Ascending aorta (tissue), 2 donors: ENCODE data around the gene SSBP2. TPM values are rescaled to one million over a fixed set of nuclear protein-coding genes. Genes with fewer than 3 reads are reported as not detected.

Experiments used
- DNase-seq, 2 donors: peaks; one replicate each; pipeline ENCODE4 v3.0.0-alpha.2; 2019; ENCODE audit warnings: low spot score in 2 of 2
- H3K27ac ChIP-seq, 2 donors: fragments of 200-600 bp; sonication (generic); one replicate each; pipeline ENCODE4 v1.5.1; 2016 to 2017; ENCODE audit warnings: mild to moderate bottlenecking in 1 of 2
- H3K27me3 ChIP-seq: fragments of 200-600 bp; sonication (generic); one replicate; pipeline ENCODE4 v1.5.1; 2017
- H3K36me3 ChIP-seq, 2 donors: fragments of 200-600 bp; sonication (generic); one replicate each; pipeline ENCODE4 v1.5.1; 2016
- H3K4me1 ChIP-seq, 2 donors: fragments of 200-600 bp; sonication (generic); one replicate each; pipeline ENCODE4 v1.5.1; 2016 to 2017; ENCODE audit warnings: mild to moderate bottlenecking in 1 of 2
- H3K4me3 ChIP-seq, 2 donors: fragments of 200-600 bp; sonication (generic); one replicate each; pipeline ENCODE4 v1.5.1; 2016 to 2017; ENCODE audit warnings: mild to moderate bottlenecking in 1 of 2
- H3K9me3 ChIP-seq, 2 donors: fragments of 200-600 bp; sonication (generic); one replicate each; pipeline ENCODE4 v1.5.1; 2016
- intact Hi-C: fragments of 100-400 bp; cut with DNase I; formaldehyde crosslinking; loops from one replicate; pipeline ENCODE4 v1.15.1; 2023
- total RNA-seq: library from RNA; depleted of rRNA; stranded (reverse); fragments of >200 nt; gene quantifications from one replicate; pipeline ENCODE4 v1.1.0, GENCODE V29; 2016
- TF ChIP-seq, protein P1 (sequence below), 3 experiments: fragments of 200-600 bp in 2 of 3; fragments of 450-650 bp in 1 of 3; sonication (generic) in 2 of 3; IDR thresholded peaks; one replicate each; pipeline ENCODE4 v1.5.1; 2016 to 2019; ENCODE audit warnings: antibody characterized with exemption in 3 of 3, mild to moderate bottlenecking in 1 of 3, moderate library complexity in 1 of 3

SSBP2 gene
- total RNA-seq, 1 donor from 2014 or later, result 22.4 TPM

DNA sequence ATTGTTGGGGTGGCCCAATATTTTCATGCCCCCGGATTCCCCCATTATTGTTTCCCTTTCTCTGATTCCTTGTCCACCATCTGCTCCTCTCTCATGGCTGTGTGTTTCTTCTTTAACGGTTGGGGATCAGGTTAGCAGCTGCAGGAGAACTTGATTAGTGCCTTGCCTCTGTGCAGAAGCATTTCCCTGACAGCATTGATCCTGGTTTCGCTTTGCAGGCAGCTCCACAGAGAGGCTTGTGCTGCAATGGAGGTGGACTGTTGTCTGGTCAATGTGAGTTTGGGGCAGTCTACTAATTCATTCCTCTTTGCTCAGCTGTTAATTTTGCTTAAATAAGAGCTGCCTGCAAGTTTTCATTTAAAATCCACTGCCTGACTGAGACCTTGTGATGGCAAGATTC is 32.5 kb upstream of the SSBP2 start:
- H3K4me1 ChIP-seq, result peaks cover 0 to 26% of the 10 kb centered on the region in 2 donors
- no peak for DNase-seq

DNA sequence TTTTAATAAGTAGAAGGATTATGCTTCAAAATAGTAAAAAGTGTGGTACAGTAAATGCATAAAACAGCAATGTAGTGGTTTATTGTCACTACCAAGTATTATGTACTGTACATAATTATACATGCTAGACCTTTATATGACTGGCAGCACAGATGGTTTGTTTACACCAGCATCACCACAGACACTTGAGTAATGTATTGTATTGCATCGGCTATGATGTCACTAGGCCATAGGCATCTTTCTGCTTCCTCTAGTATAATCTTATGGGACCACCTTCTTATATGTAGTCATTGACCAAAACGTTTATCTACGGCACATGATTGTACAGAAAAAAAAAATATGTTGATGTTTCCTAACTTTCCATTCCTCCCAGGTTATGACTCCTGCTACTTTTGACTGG is 31.9 kb upstream of the SSBP2 start:
- DNase-seq, result no peak
- H3K36me3 ChIP-seq, result no peaks in the 10 kb centered on the region
- no peaks in the 10 kb centered on the region for H3K9me3 ChIP-seq
- H3K27ac ChIP-seq, result no peak overlapping the region
- TF ChIP-seq, protein P1, sequence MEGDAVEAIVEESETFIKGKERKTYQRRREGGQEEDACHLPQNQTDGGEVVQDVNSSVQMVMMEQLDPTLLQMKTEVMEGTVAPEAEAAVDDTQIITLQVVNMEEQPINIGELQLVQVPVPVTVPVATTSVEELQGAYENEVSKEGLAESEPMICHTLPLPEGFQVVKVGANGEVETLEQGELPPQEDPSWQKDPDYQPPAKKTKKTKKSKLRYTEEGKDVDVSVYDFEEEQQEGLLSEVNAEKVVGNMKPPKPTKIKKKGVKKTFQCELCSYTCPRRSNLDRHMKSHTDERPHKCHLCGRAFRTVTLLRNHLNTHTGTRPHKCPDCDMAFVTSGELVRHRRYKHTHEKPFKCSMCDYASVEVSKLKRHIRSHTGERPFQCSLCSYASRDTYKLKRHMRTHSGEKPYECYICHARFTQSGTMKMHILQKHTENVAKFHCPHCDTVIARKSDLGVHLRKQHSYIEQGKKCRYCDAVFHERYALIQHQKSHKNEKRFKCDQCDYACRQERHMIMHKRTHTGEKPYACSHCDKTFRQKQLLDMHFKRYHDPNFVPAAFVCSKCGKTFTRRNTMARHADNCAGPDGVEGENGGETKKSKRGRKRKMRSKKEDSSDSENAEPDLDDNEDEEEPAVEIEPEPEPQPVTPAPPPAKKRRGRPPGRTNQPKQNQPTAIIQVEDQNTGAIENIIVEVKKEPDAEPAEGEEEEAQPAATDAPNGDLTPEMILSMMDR (IDR thresholded peaks at IDR 0.05), result no peak
- no peak overlapping the region for H3K4me3 ChIP-seq
- H3K4me1 ChIP-seq, result peaks cover 0 to 25% of the 10 kb centered on the region in 2 donors
- intact Hi-C loops, result no loop called here
- no peaks in the 10 kb centered on the region for H3K27me3 ChIP-seq

More for the DNA sequence above, 32.5 kb upstream of the SSBP2 start:
- TF ChIP-seq, protein P1 (IDR thresholded peaks at IDR 0.05), result no peak
- Histone ChIP-seq H3K27ac (no peak overlapping the region), H3K27me3 (no peaks in the 10 kb centered on the region), H3K36me3 (no peaks in the 10 kb centered on the region), H3K9me3 (no peaks in the 10 kb centered on the region), H3K4me3 (no peak overlapping the region)
- intact Hi-C loops, result no loop called here

DNA sequence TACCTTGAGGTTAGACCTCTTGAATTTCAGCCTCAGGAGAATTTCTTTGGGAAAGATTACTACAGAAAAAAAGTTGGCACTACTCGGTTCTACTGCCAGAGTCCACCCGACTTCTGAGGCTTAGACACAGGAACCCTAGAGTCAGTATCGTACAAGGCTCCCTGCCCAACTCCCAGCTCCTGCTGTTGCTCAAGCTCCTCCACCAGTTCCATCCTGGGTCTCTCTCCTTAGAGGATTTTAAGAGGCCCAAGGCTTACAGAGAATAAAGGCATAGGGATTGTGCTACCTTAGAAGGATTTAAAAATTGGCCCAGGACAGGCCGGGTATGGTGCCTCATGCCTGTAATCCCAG is 29.0 kb upstream of the SSBP2 start:
- Histone ChIP-seq H3K9me3 (no peaks in the 10 kb centered on the region), H3K4me3 (no peak overlapping the region), H3K4me1 (peaks cover 0 to 27% of the 10 kb centered on the region in 2 donors), H3K27me3 (no peaks in the 10 kb centered on the region), H3K27ac (peak overlapping the region; percentile 86 to 88), H3K36me3 (no peaks in the 10 kb centered on the region)
- no peak for DNase-seq
- intact Hi-C loops, result loop anchor here (2.0 to 10.0 kb wide), 2 partner anchors 29 to 545 kb away; partner anchors contain the start of genes CKMT2 and SSBP2
- TF ChIP-seq, protein P1 (IDR thresholded peaks at IDR 0.05), result no peak

DNA sequence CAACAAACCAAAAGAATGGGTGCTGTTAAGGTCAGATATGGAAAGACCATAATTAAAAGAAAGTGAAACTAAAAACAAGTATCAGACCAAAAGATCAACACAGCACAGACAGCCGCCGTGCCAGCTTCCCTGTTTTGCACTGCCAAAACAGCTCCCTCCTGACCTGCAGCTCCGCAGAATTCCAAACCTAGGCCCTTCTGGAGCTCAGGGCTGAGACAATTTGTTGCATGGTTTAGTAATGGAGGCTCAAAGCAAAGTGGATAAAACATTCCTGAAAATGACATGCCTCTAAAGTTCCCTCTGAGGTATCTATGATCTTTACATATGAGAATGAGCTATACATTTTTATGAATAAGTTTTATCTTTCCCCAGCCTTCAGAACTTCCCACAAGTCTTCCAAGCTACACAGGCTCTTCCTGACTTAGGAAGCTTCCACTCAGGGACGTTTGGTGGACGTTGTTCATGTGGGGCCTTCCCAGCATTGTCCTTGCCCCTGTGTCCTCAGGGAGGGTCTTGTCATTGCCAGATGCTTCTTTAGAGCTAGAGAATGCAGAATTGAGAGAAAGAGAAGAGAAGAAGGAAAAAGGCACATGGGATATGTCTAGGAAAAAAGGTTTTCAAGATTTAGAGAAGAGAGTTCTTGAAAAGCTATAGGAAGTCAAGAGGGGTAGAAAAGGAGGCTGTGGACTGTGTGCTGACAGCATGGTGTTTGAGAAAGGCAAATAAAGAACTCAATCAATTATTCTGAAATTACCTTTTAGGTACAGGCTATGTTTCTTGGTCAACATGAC is 28.4 kb upstream of the SSBP2 start:
- Histone ChIP-seq H3K27me3 (no peaks in the 10 kb centered on the region), H3K4me1 (peaks cover 0 to 31% of the 10 kb centered on the region in 2 donors), H3K4me3 (peak overlapping the region; percentile 2 to 28), H3K9me3 (no peaks in the 10 kb centered on the region), H3K36me3 (no peaks in the 10 kb centered on the region), H3K27ac (peak overlapping the region; percentile 86 to 88)
- TF ChIP-seq, protein P1 (IDR thresholded peaks at IDR 0.05), result no peak
- intact Hi-C loops, result loop anchor here (2.0 to 10.0 kb wide), 2 partner anchors 29 to 545 kb away; partner anchors contain the start of genes CKMT2 and SSBP2
- DNase-seq, result peak; percentile 28 to 81

DNA sequence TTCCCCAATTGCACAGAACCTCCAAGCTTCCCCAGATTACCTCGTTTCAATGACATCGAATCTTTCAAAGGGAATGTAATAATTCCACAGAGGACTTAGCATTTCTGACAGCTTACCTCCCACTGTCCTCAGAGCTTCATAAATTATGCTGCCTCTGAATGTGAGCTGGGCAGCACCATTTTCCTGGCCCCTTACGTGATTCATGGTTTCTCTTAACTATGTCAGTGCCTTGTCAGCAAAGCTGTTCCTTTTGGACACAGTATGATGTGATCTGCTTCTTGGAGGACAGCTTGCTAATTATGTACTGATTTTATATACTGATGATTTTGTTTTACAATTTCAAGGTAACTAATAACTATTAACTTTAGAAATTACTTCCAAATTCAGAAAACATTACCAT is 27.7 kb upstream of the SSBP2 start:
- TF ChIP-seq, protein P1 (IDR thresholded peaks at IDR 0.05), result no peak
- Histone ChIP-seq H3K36me3 (no peaks in the 10 kb centered on the region), H3K9me3 (no peaks in the 10 kb centered on the region), H3K4me3 (peak overlapping the region; percentile 2 to 28), H3K27me3 (no peaks in the 10 kb centered on the region), H3K4me1 (peaks cover 4 to 31% of the 10 kb centered on the region in 2 donors), H3K27ac (peak overlapping the region; percentile 86 to 88)
- intact Hi-C loops, result loop anchor here (2.0 to 10.0 kb wide), 2 partner anchors 28 to 544 kb away; partner anchors contain the start of genes CKMT2 and SSBP2
- no peak for DNase-seq
